Measurements from ENCODE around the gene MPND.
"Not testable (repeated sequence)": the region's sequence is repeated elsewhere in the genome, so short reads cannot be mapped to it uniquely, and the experiment has no call there.

The MPND gene

GRCh38 chr19:4338441-4339355 is 4.7 kb upstream of the MPND start, which contains the start of gene STAP2:
TSS of gene STAP2 (minus strand) at chr19:4338827. CDS start at chr19:4338753, 74 bp downstream.
- peak; percentile 70 for DNase-seq (ENCODE audit: low read depth)
- TF ChIP-seq, protein P1, sequence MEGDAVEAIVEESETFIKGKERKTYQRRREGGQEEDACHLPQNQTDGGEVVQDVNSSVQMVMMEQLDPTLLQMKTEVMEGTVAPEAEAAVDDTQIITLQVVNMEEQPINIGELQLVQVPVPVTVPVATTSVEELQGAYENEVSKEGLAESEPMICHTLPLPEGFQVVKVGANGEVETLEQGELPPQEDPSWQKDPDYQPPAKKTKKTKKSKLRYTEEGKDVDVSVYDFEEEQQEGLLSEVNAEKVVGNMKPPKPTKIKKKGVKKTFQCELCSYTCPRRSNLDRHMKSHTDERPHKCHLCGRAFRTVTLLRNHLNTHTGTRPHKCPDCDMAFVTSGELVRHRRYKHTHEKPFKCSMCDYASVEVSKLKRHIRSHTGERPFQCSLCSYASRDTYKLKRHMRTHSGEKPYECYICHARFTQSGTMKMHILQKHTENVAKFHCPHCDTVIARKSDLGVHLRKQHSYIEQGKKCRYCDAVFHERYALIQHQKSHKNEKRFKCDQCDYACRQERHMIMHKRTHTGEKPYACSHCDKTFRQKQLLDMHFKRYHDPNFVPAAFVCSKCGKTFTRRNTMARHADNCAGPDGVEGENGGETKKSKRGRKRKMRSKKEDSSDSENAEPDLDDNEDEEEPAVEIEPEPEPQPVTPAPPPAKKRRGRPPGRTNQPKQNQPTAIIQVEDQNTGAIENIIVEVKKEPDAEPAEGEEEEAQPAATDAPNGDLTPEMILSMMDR (IDR thresholded peaks at IDR 0.05; ENCODE audit: insufficient read depth, low read depth, low read length, missing control alignments): no peak
- H3K4me3 ChIP-seq (ENCODE audit: low read depth, low read length): peak within 1 kb of the TSS; percentile 70

DNA sequence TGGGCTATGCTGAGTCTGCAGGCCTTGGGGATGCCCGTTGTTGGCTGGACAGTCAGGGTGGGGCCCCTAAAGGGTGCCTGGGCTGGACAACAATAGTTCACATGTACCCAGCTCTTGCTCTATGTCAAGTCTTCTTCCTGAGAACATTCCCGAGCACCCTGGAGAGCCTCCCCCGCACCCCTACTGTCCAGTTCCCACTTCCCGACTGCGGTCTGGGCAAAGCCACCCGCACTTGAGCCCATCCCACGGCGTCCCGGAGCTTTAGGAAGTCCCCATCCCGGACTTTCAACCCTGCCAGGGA is 1.1 kb upstream of the MPND start:
- peak overlapping the region; percentile 55 for H3K4me3 ChIP-seq (ENCODE audit: low read depth, low read length)
- DNase-seq (ENCODE audit: low read depth): no peak
- TF ChIP-seq, protein P1 (IDR thresholded peaks at IDR 0.05; ENCODE audit: insufficient read depth, low read depth, low read length, missing control alignments): no peak

DNA sequence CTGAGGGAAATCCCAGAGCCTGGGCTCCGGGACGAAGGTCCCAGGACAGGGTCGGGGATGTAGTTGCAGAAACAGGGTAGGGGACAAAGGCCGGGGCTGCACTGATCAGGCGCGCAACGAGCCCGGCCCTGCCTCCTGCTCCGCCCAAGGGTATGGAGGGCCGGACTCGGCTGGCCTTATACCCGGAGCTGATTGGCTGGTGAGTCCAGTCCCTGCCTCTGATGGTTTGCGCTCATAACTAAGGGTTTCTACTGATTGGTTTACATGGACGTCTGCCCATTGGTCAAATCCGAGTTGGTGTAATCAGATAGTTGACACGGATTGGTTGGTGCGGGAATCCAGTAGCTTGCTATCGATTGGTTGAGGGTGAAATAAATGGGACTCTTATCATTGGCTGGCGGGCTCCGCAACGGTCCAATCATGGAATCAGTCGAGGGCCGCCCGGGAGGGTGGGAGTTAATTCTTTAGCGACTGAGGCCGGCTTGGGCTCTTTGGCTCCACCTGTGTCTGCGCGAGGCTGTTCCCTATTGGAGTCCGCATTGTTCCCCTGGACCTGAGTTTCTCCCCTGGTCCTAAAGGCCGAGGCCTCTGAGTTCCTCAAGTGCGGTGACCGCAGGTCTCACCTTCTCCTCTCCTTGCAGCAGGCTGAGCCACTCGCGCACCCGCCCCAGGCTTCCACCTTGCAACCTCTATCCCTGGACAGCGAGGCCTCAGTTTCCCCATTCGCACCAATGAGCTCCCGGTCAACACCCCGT is 570 bp upstream of the MPND start:
- H3K4me3 ChIP-seq (ENCODE audit: low read depth, low read length): peak overlapping the region; percentile 78
- DNase-seq (ENCODE audit: low read depth): peak; percentile 100

DNA sequence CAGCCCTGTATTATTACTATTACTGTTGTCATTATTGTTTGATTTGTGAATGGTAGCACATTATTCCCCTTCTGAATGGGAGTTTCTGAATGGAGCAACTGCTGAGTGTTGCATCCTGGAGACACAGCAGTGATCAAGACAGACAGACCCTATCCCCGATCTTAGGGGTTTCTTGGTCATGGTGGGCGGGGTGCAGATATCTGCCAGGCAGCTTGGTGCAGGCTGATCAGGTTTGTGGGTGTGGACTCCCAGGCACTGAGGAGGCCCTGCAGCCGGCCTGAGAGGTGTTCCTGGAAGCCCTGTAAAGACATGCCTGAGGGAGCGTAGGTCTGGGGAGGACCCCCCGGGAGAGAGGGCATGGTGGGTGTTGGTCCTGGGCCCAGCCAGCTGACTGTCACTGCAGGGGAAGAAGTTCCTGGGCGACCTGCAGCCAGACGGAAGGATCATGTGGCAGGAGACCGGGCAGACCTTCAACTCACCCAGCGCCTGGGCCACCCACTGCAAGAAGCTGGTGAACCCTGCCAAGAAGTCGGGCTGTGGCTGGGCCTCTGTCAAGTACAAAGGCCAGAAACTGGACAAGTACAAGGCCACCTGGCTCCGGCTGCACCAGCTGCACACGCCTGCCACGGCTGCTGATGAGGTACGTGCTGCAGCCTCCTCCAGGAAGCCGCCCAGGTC is 2.1 kb downstream of the MPND start:
- no peak for DNase-seq (ENCODE audit: low read depth)
- no peak overlapping the region for H3K4me3 ChIP-seq (ENCODE audit: low read depth, low read length)
- TF ChIP-seq, protein P1 (IDR thresholded peaks at IDR 0.05; ENCODE audit: insufficient read depth, low read depth, low read length, missing control alignments): no peak

More for the DNA sequence above, 570 bp upstream of the MPND start:
- TF ChIP-seq, protein P1 (IDR thresholded peaks at IDR 0.05; ENCODE audit: insufficient read depth, low read depth, low read length, missing control alignments): peak; percentile 18

GRCh38 chr19:4346020-4346383 is 2.6 kb downstream of the MPND start:
- DNase-seq (ENCODE audit: low read depth): no peak
- no peak overlapping the region for H3K4me3 ChIP-seq (ENCODE audit: low read depth, low read length)
- TF ChIP-seq, protein P1 (IDR thresholded peaks at IDR 0.05; ENCODE audit: insufficient read depth, low read depth, low read length, missing control alignments): no peak

GRCh38 chr19:4347521-4347920 is 4.2 kb downstream of the MPND start:
- TF ChIP-seq, protein P1 (IDR thresholded peaks at IDR 0.05; ENCODE audit: insufficient read depth, low read depth, low read length, missing control alignments): no peak
- no peak for DNase-seq (ENCODE audit: low read depth)
- H3K4me3 ChIP-seq (ENCODE audit: low read depth, low read length): no peak overlapping the region

DNA sequence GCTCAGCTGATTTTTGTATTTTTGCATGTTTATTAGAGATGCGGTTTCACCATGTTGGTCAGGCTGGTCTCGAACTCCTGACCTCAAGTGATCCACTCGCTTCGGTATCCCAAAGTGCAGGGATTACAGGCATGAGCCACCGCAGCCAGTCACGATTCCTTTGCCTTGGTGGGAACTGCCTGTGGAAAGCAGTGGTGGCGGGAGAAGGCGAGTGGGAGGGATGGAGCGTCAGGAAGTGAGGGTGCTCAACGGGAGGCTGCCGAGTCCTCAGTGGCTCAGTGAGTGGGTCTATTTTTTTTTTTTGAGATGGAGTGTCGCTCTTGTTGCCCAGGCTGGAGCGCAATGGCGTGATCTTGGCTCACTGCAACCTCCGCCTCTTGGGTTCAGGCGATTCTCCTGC is 5.9 kb downstream of the MPND start:
- H3K4me3 ChIP-seq (ENCODE audit: low read depth, low read length): not testable (repeated sequence)

More for the DNA sequence above, 5.9 kb downstream of the MPND start:
- not testable (repeated sequence) for DNase-seq (ENCODE audit: low read depth)
